Measurements from ENCODE around the gene FLNC. TPM values are rescaled to one million over a fixed set of nuclear protein-coding genes. Genes with fewer than 3 reads are reported as not detected.

Gene FLNC
- total RNA-seq, 1 donor from 2014 or later, result 184 TPM

DNA sequence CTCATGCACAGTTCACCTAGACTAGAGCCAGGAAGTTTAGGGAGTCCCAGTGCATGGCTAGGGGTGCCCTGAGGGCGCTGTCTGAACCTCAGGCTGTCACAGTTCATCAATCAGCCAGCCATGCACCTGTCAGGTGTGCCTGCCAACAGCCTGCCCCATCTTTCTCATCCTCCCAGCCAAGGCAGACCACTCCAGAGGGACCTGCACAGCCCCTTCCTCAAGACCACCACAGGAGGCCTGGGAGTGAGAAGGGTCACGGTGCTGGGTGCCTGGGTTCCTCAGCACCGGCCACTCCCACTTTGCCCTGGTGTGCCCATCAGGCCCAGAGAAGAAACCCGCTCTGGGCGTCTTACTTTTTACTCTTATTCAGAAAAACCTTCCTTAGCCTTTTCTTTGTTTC is 40.8 kb downstream of the FLNC start:
- Mint-ChIP-seq H3K27me3 (ENCODE audit: low read depth) (peaks cover 27% of the 10 kb centered on the region), H3K4me1 (peaks cover 29% of the 10 kb centered on the region), H3K4me3 (peak overlapping the region; percentile 69), H3K9me3 (no peaks in the 10 kb centered on the region), H3K36me3 (peaks cover 3% of the 10 kb centered on the region), H3K27ac (no peak overlapping the region)
- no peak for TF ChIP-seq CTCF (IDR thresholded peaks at IDR 0.05; ENCODE audit: unreplicated experiment)
- no peak for DNase-seq (ENCODE audit: low spot score in 2 of 2, unreplicated experiment in 2 of 2)

DNA sequence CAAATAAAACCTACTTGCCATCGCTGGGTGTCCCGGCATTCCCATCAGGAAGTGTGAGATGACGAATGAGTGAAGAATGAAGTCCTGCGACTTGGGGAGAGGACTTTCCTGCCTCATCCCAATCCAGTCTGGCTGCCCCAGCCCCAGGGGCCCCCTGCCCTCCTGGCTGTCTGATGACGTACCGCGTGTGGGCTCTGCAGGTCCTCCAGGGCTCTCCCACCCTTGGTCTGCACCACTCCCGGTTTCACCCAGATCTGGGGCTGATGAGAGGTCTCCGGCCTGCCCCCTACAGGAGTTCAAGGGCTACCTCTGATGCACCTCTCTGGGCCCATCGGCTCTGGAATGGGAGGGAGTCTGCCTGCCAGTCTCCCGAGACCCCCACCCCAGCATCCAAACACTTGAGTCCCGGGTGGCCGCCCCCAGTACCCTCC is 42.2 kb downstream of the FLNC start:
- no peak for DNase-seq (ENCODE audit: low spot score in 2 of 2, unreplicated experiment in 2 of 2)
- no peaks in the 10 kb centered on the region for H3K36me3 Mint-ChIP-seq
- peaks cover 23% of the 10 kb centered on the region for H3K4me1 Mint-ChIP-seq
- H3K27me3 Mint-ChIP-seq (ENCODE audit: low read depth), result peaks cover 27% of the 10 kb centered on the region
- no peak for TF ChIP-seq CTCF (IDR thresholded peaks at IDR 0.05; ENCODE audit: unreplicated experiment)
- H3K9me3 Mint-ChIP-seq, result no peaks in the 10 kb centered on the region
- H3K27ac Mint-ChIP-seq, result no peak overlapping the region
- no peak overlapping the region for H3K4me3 Mint-ChIP-seq

- DNase-seq (ENCODE audit: low spot score in 2 of 2, unreplicated experiment in 2 of 2), result no peak
- peaks cover 17% of the 10 kb centered on the region for H3K4me1 Mint-ChIP-seq
- no peak overlapping the region for H3K27ac Mint-ChIP-seq
- no peak for TF ChIP-seq CTCF (IDR thresholded peaks at IDR 0.05; ENCODE audit: unreplicated experiment)
- H3K36me3 Mint-ChIP-seq, result no peaks in the 10 kb centered on the region
- no peak overlapping the region for H3K4me3 Mint-ChIP-seq
- H3K27me3 Mint-ChIP-seq (ENCODE audit: low read depth), result peaks cover 24% of the 10 kb centered on the region
- no peaks in the 10 kb centered on the region for H3K9me3 Mint-ChIP-seq
These were observed 43.0 kb downstream of the FLNC start for GRCh38 chr7:128873234-128873633.

DNA sequence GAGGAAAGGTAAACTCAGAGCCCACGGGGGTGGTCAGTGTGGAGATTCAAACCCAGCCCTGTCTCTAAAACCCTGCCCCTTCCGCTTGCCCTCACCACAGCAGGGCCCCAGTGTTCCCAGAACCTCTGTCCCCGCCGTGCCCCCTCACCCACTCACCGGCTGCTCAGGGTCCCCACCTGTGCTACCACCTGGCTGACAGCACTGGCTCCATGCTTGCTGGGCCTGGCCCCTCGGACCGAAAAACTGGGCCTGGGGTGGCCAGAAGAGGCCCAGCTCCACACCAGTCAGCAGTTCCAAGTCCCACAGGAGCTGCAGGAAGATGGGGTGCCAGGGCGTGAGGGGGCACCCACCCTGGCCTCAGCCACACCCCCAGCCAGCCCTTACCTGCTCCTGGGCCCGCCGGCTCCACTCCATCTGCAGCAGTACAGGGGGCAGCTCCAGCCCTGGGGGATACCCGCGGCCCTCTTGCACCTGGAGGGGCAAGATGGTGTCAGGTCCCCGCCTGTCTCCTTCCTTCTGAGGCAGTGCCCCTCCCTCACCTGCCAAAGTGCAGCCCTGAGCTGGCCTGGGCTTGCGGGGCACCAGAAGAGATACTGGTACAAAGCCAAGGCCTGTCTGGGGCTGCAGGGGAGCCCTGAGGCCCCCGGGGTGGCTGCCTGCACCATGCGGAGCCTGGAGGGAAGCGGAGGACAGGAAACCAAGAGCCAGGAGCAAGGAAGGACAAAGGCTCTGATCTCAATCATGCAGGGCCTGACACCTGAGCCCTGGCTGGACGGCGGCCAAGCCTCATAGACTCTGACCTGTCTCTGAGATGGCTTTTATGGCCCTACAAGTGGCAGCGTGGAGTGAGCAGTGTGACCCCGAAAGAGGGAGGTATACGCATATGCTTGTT is 44.2 kb downstream of the FLNC start:
- peaks cover 10% of the 10 kb centered on the region for H3K4me1 Mint-ChIP-seq
- H3K27me3 Mint-ChIP-seq (ENCODE audit: low read depth), result peaks cover 17% of the 10 kb centered on the region
- no peak overlapping the region for H3K4me3 Mint-ChIP-seq
- no peak for DNase-seq (ENCODE audit: low spot score in 2 of 2, unreplicated experiment in 2 of 2)
- no peak overlapping the region for H3K27ac Mint-ChIP-seq
- no peak for TF ChIP-seq CTCF (IDR thresholded peaks at IDR 0.05; ENCODE audit: unreplicated experiment)
- H3K36me3 Mint-ChIP-seq, result no peaks in the 10 kb centered on the region
- H3K9me3 Mint-ChIP-seq, result no peaks in the 10 kb centered on the region

- Mint-ChIP-seq H3K36me3 (no peaks in the 10 kb centered on the region), H3K27me3 (ENCODE audit: low read depth) (peaks cover 11% of the 10 kb centered on the region), H3K27ac (no peak overlapping the region), H3K4me3 (no peak overlapping the region), H3K4me1 (peaks cover 6% of the 10 kb centered on the region), H3K9me3 (no peaks in the 10 kb centered on the region)
- no peak for DNase-seq (ENCODE audit: low spot score in 2 of 2, unreplicated experiment in 2 of 2)
- TF ChIP-seq CTCF (IDR thresholded peaks at IDR 0.05; ENCODE audit: unreplicated experiment), result no peak
These were observed 45.3 kb downstream of the FLNC start for GRCh38 chr7:128875523-128875948.
